HFFc6 (cell line): ENCODE data around the gene SKAP1. TPM values are rescaled to one million over a fixed set of nuclear protein-coding genes. Genes with fewer than 3 reads are reported as not detected.

Source experiments
- DNase-seq: peaks from one replicate; pipeline ENCODE4 v3.0.0-alpha.2; 2018
- H3K27ac Mint-ChIP-seq: 2 replicates; pipeline ENCODE4 v1.8.0; 2020; ENCODE audit warnings: mild to moderate bottlenecking, mixed read lengths
- H3K27me3 Mint-ChIP-seq: 2 replicates; pipeline ENCODE4 v1.8.0; 2021; ENCODE audit warnings: mild to moderate bottlenecking, moderate library complexity, mixed read lengths; ENCODE audit not compliant: insufficient read depth
- H3K36me3 Mint-ChIP-seq: 2 replicates; pipeline ENCODE4 v1.8.0; 2021; ENCODE audit warnings: low read depth, mixed read lengths
- H3K4me1 Mint-ChIP-seq: 2 replicates; pipeline ENCODE4 v1.8.0; 2020; ENCODE audit warnings: low read depth, mixed read lengths
- H3K4me3 Mint-ChIP-seq: 2 replicates; pipeline ENCODE4 v1.8.0; 2020; ENCODE audit warnings: mild to moderate bottlenecking, moderate library complexity, mixed read lengths
- H3K9me3 Mint-ChIP-seq: 2 replicates; pipeline ENCODE4 v1.8.0; 2020; ENCODE audit warnings: mild to moderate bottlenecking, mixed read lengths
- total RNA-seq, 6 experiments: library from RNA; stranded (reverse); fragmentation: NEBNext Ultra II Directional; extraction: Animal tissue kit (Norgen Biotek cat#: 25700); gene quantifications; 2 replicates in 1 of 6; 3 replicates in 5 of 6; pipeline ENCODE4 v1.2.3, GENCODE V29; 2021
- TF ChIP-seq, protein P1 (sequence below): fragments of 200-600 bp; sonication (generic); IDR thresholded peaks from 2 replicates; pipeline ENCODE4 v1.5.0; 2021; ENCODE audit warnings: antibody characterized with exemption, mild to moderate bottlenecking

SKAP1 gene
- total RNA-seq, 6 experiments from 2014 or later, result not detected

DNA sequence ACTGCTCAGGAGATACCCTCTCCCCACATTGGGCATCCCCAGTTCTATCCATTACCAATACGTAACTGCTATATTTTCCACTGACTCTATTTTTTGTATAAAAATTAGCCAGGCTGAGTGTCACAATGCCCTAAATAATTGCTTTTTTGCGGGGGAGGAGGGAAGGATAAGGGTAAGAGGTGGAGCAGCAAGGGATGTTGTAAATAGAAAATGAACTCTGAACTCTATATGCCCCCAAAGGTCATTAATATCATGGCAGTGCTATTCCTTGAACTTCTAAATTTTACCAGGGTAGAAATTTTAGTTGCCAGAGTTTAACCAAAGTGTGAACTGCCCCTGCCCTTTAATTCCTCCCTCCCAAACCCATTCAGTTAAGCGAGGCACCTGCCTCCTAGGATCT, 118.7 kb downstream of the SKAP1 start:
- Mint-ChIP-seq H3K27ac (no peak overlapping the region), H3K27me3 (peaks cover 36% of the 10 kb centered on the region)
- TF ChIP-seq, protein P1, sequence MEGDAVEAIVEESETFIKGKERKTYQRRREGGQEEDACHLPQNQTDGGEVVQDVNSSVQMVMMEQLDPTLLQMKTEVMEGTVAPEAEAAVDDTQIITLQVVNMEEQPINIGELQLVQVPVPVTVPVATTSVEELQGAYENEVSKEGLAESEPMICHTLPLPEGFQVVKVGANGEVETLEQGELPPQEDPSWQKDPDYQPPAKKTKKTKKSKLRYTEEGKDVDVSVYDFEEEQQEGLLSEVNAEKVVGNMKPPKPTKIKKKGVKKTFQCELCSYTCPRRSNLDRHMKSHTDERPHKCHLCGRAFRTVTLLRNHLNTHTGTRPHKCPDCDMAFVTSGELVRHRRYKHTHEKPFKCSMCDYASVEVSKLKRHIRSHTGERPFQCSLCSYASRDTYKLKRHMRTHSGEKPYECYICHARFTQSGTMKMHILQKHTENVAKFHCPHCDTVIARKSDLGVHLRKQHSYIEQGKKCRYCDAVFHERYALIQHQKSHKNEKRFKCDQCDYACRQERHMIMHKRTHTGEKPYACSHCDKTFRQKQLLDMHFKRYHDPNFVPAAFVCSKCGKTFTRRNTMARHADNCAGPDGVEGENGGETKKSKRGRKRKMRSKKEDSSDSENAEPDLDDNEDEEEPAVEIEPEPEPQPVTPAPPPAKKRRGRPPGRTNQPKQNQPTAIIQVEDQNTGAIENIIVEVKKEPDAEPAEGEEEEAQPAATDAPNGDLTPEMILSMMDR, result no peak

DNA sequence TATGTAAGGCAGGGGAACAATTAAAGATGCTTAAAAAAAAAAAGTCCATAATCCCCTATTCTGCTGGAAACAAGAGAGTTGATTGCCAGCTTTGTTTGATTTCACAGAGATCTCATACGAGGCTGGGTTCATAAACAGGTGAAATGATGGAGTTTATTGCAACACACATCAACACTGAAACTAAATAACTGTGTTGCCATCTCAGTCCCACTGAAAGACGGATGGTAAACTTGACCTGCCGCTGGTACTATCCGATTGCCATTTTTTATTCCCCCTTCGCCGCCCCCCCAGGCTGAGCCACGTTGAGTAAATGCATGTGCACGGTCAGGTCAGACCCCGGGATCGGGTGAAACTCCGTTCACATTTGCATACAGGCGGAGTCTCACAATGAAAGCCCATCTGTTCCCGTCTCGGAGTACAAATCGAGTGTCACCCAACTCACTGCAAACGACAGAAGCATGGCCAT, 119.2 kb downstream of the SKAP1 start:
- Mint-ChIP-seq H3K27ac (no peak overlapping the region), H3K4me1 (no peaks in the 10 kb centered on the region), H3K36me3 (no peaks in the 10 kb centered on the region), H3K4me3 (no peak overlapping the region), H3K27me3 (peaks cover 30% of the 10 kb centered on the region), H3K9me3 (no peaks in the 10 kb centered on the region)
- TF ChIP-seq, protein P1, result no peak
- no peak for DNase-seq

More for the DNA sequence above, 118.7 kb downstream of the SKAP1 start:
- Mint-ChIP-seq H3K9me3 (no peaks in the 10 kb centered on the region), H3K36me3 (no peaks in the 10 kb centered on the region), H3K4me1 (no peaks in the 10 kb centered on the region), H3K4me3 (no peak overlapping the region)
- no peak for DNase-seq

DNA sequence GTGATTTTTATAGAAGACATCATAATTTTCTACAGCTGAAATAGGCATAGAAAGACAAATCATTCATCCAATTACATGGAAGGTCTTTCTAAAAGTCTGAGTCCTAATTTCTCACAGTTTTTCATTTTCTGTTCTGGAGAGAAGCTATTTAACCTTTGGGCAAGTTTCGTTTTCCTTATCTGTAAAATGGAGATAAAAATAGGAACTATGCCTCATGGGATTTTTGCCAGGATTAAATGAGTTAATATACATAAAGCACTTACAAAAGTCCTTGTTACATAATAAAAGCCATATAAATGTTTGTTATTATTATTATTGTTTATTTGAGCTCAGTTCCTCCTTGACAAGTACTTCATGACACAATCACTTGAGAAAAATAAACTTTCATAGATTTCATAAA, 121.4 kb downstream of the SKAP1 start:
- Mint-ChIP-seq H3K27ac (no peak overlapping the region), H3K36me3 (no peaks in the 10 kb centered on the region), H3K9me3 (no peaks in the 10 kb centered on the region), H3K27me3 (peaks cover 29% of the 10 kb centered on the region), H3K4me1 (no peaks in the 10 kb centered on the region), H3K4me3 (no peak overlapping the region)
- TF ChIP-seq, protein P1, result no peak
- no peak for DNase-seq

DNA sequence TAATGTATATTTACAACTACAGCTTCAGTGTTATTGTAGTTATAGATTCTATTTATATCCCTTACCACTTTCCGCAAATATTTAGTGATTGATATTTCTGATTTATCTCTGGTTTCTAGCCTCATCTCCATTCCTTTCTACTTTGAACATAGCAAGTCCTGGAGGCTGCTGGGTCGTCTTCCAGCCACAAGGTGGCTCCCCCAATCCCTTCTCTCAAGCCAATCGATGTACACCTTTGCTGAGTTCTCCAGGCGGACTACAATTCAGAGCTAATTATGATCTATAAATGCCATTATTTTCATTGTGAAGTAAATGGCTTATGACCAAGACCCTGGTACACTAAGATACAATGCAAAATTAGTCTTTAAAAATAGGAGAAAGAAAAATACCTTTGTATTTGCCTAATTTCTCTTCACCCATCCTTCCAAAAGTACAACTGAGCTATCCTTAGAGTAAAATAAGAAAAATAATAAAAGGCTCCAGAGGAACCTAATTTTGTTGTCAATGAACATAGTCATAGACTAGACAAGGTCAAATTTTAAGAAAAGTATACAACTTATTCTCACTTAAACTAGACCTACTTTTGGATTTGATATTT, 122.1 kb downstream of the SKAP1 start:
- no peaks in the 10 kb centered on the region for H3K4me1 Mint-ChIP-seq
- no peak overlapping the region for H3K27ac Mint-ChIP-seq
- H3K27me3 Mint-ChIP-seq, result peaks cover 26% of the 10 kb centered on the region
- H3K4me3 Mint-ChIP-seq, result no peak overlapping the region
- TF ChIP-seq, protein P1, result peak; percentile 84
- H3K9me3 Mint-ChIP-seq, result no peaks in the 10 kb centered on the region
- peak; percentile 49 for DNase-seq
- H3K36me3 Mint-ChIP-seq, result no peaks in the 10 kb centered on the region

DNA sequence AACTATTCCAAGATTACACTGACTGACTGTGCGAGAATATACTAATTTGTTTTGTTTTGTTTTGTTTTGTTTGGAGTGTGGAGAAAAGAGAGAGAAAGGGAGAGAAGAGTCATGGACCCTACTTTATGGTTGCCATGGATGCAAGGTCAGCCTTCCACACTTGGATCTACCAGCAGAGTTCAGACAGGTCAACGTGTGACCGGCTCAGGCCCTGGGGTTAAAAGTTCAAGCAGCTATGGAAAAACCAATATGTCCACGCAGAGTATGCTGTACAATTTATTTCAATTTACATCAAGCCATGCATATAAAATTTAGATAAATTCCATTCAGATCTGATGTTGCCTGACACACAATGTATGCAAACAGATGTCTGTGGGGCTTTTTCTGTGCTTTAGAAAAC, 122.8 kb downstream of the SKAP1 start:
- Mint-ChIP-seq H3K27ac (no peak overlapping the region), H3K27me3 (peaks cover 30% of the 10 kb centered on the region)

More for the DNA sequence above, 122.8 kb downstream of the SKAP1 start:
- H3K36me3 Mint-ChIP-seq, result no peaks in the 10 kb centered on the region
- H3K9me3 Mint-ChIP-seq, result no peaks in the 10 kb centered on the region
- TF ChIP-seq, protein P1, result no peak
- no peaks in the 10 kb centered on the region for H3K4me1 Mint-ChIP-seq
- H3K4me3 Mint-ChIP-seq, result no peak overlapping the region
- DNase-seq, result no peak
